Measurements from ENCODE around the gene MYORG.

MYORG gene

DNA sequence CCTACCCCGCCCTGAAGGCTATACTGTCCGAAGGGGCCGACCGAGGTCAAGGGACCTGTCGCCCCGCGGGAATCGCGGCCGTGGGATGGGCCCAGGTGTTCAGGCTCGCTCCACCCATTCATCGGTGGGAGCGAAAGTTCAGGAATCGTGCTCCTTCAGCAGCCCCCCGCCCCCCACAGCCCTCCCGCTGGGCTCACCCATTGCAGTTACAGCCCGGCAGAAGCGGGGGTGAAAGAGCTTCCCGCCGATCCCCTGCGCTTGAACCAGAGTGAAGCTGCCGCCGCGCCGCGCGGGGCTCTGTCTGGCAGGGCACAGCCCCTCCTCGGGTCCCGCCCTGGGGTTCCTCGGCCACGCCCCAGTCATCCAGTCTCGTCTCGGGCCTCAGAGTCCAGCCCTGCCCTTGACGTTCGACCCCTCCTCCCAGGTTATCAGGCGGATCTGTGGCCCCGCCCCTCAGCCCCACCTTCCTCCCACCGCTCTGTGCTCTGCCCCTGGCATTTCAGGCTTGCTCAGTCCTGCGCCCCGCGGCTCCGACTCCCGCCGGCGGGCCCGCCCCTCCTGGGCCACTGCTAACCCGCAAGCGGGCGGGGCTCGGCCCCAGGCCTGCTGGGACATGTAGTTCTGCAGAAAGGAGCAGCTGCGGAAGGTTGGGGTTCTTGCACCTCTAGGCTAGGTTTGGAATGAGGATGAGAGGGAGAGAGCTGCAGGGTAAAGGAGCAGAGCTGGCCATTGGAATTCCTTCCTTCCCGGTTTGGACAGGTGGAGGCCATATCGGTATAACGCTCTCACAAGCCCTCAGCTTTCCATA is at the start of gene MYORG:
Gene MYORG, minus strand, starts transcription at position 303 of the 808 bp plus-strand sequence. CDS start 3,955 bp downstream, outside the sequence.
- DNase-seq (ENCODE audit: low read depth), result peak; percentile 86

DNA sequence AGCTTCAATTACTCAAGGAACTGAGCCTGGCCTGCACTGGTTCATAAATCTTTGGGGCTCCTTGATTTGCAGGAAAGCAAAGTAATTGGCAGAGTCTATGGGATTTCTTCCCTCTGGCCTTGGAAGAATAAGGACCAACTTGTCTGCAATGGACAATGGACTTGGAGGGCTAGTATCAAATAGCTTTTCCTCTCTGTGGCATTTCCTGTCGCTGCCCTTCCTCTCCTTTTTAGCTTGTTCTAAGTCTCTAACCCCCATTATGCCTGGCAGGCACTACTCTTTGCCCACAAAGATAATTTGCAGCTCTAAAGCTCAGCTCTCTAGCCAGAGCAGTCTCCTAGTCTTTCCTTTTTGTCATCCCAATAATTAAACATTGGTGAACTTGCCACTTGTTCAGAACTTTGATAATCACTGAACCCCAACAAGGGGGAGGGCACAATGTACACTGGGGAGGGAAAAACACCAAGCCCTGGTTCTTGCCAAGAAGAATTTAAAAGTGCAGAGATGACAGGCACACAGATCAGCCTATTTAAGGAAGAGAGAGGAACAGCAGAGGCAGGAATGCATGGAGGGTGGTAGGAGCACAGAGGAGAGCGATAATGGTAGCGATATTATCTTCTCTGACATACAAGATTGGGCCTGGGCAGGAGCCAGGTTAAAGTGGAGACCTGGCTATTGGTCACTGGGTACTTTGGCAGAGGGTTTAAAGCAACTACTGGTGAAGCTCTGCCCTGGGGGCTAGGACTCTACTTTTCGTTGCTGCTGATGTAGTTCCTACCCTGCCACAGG is 43.2 kb upstream of the MYORG start:
- no peak for DNase-seq (ENCODE audit: low read depth)

DNA sequence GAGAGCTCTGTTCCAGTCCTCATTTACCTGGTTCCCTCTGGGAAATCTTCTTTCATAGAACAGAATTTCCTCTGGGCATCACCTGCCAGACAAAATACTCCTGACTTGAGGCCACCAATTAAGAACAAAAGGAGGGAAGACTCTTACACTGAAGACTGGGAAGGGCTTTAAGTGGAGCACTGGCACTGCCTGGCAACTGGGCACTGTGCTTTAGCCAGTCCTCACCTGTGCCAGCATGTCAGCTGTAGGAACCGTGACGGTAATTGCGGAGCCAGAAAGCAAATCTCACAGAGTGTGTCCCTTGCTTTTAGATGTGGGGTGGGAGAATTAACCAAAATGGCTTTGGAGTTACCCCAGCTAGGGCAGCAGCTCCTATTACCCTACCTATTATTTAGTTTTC is 41.0 kb upstream of the MYORG start:
- DNase-seq (ENCODE audit: low read depth), result no peak

DNA sequence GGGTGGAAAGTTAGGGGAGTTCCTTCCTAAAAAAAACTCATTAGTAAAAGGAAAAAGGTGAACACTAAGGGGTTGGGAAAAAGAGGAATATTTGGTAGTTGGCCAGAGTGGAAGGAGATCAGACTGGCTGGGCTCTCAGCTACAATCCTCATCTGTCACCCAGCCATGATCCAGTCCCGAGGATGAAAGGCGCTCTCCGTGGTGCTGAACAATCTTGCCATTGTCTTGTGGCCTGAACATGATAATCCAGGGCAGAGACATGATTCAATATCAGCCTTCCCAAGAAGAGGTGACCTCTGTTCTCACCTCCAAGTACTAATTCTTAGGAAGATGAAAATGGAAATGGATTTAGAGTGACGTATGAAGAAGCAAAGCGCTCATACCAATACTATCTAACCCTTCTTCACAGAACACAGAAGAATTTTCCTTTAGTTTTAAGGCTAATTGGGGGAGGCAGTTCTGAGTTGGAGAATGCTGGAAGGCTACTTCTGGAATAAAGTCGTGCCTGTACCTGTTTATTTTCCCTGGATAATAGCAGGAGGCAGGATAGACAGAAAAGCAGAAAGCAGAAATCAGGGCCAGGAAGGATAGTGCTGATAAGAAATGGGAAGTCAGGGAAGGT is 36.6 kb upstream of the MYORG start:
- DNase-seq (ENCODE audit: low read depth), result peak; percentile 45

DNA sequence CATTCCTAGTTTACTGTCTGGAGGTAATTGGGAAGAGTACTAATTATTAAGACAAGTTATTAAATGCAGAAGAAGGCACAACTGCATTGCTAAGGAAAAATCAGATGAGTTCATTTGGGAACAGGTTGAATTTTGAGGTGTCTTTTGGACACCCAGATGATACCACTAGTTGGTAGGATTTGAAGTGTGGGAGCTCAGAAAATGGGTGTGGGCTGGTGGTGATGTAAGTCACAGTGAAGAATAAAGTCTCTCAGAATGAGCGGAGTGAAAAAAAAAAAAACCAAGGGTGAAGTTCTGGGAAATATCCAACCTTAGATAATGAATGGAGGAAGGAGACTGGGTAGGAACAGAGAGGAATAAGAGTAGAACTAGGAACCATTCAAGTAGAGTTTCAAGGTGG is 35.6 kb upstream of the MYORG start:
- DNase-seq (ENCODE audit: low read depth), result no peak

DNA sequence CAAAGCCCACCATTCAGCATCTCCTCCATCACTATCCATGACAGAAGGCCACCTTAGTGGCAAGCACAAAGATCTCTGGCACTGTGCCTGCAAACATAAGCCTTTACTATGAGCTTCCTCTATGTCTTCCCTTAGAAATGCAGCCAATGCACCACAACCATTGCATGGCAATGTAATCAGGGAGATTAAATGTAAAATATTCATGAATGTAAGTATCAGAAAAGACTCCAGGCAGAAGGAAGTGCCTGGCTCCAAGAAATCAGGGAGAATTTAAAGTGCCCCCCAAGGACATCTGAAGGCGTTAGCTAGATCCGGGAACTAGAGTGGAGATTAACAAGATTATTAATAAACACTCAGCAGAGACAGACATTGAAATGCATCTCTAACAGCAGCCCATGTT is 32.5 kb upstream of the MYORG start:
- DNase-seq (ENCODE audit: low read depth), result no peak

DNA sequence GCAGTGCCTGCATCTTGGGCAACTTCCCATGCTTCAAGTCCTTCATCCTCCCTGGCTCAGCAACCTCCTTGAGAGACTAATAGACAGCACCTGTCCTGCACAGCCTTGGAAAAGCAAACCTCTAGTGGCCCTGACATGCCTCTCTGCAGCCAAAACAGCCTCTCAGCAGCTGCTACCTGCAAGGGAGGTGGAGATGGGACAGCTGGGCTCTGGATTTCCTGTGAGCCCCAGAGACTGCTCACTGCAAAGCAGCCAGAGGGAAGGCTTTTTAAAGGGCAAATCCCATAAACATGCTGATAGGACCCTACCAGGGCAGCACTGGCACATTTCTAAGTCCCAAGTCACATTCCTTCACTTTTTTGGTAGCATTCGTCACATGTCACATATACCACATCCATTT is 31.5 kb upstream of the MYORG start:
- no peak for DNase-seq (ENCODE audit: low read depth)

GRCh38 chr9:34406219-34406618 is 29.5 kb upstream of the MYORG start:
- DNase-seq (ENCODE audit: low read depth), result no peak

- DNase-seq (ENCODE audit: low read depth), result peak; percentile 68
Observed at GRCh38 chr9:34405719-34406118, 29.0 kb upstream of the MYORG start.

DNA sequence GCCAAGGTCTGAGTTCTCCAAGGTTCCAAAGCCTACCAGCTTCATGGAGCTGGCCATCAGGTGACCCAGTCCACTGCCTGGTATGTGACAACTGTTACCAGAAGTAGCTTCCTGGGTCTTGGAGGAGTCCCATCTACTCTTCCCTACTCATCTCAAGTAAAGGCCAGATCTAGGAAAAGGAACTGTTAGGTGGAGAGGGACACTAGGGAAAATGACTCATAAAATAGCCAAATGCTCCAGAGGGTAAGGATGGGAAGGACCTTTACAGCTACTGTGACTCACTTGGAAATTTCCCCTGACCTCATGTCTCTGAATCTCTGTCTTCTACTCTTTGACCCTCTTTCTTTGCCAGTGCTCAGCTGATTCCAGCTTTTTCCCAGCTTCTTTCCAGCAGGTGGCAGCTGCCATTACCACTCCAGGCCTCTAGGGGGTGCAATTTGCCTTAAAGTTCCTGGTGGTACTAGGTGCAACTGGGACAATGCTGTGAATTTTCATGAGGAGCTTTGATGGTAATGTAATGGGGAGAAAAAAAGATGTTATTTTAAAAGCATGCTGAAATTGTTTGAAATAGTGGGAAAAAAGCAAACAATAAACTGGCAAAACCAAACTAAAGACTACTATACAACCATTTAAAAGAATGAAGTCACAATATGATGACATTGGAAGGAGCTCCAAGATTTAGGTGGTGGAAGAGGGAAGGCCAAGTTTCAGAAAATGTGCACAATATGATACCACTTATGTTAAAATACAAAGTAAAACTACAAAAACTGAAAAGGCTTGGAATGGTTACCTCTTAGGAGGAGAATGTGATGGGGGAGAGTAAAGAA is 27.1 kb upstream of the MYORG start:
- peak; percentile 47 for DNase-seq (ENCODE audit: low read depth)

DNA sequence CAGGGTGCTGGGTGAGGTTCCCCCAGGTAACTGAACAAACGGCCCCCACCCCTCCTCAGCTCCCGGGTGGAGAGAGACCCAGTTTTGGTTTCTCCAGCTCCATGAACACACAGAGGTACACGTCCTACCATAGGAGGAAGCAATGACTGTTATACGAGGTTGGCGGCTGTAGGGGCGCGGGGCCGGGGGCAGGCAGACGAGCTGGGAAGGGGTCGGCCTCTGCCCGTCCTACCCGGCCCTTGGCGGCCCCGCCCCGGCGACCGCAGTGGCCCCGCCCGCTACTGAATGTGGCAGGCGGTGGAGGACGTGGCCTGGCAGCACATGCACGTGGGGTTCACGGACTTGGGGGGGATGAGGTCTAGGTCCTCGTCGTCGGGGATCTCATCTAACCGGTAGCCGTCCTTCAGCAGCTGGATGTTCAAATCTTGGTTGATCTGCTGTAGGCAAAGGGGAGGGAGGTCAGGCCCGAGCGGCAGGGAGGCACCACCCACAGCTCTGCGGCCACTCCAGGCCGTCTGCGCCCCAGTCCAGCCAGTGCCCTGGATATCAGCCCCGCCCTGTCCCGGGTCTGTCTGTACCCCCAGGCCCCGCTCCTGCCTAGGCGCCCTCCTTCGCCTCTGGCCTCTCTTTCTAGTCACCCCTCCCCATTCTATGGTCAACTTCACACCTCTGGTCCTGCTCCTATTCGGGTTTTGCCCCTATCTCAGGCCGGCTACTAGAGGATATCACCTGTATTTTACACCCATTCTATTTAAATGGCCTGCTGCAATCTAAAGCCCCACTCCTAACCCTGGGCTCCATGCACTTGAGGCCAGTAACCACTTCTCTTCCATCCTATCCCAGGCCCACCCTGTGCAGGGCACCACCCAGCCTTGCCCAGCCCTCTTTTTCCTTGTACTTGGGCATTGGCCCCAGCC is 24.2 kb upstream of the MYORG start:
- no peak for DNase-seq (ENCODE audit: low read depth)

DNA sequence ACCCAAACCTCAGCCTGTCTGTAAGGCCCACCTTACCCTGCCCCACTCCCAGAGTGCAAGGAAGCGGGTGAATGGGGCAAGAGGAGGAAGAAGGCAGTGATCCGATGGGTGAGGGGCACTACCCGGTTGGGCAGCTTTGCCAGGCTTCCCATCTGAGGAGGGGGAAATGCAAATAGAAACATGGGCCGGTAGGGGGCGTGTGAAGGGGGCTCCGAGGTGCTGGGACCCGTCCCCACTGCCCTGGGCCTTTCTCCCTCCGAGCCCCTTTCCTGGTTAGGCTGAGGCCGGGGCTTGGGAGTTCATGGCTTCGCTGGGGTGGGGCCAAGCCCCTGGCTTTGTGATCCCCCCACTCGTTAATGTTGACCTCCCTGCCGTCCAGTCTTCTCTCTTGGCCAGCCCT is 23.6 kb upstream of the MYORG start:
- DNase-seq (ENCODE audit: low read depth), result no peak

- DNase-seq (ENCODE audit: low read depth), result no peak
Observed at GRCh38 chr9:34399729-34400128, 23.0 kb upstream of the MYORG start.

- no peak for DNase-seq (ENCODE audit: low read depth)
Observed at GRCh38 chr9:34398875-34399274, 22.2 kb upstream of the MYORG start.

GRCh38 chr9:34396276-34397214 is 19.8 kb upstream of the MYORG start:
- DNase-seq (ENCODE audit: low read depth), result no peak

DNA sequence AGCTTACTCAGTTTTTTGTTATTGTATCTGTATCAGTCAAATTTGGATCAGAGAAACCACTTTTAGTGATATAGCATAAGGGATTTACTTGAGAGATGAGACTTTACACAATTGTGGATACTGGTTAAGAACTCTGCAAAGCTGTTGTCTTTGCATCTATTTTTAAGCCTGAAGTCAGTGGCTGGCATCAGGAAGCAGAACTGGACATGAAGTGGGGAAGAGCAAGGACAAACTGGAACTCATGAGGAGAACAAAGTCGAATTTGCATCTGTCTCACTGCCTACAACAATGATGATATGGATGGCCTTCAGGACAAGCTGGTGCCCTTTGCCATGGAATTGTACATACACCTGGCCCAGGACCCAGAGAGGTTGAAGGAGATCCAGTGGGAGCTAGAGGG is 15.8 kb upstream of the MYORG start:
- no peak for DNase-seq (ENCODE audit: low read depth)

DNA sequence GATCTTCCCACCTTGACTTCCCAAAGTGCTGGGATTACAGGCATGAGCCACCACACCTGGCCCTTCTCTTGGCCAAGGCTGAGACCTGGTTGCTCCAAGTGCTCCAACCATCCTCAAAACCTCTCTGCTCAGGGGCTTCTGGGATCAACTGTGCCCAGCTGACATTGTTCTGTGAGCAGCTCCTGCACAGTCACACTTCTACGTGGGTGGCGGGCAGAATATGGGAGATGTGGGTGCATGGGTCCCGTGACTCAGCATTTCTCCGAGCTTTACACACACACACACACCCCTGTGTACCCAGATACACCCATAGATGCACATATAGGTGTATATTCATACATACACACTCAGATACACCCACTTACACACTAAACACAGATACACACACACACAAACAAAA is 10.5 kb upstream of the MYORG start:
- no peak for DNase-seq (ENCODE audit: low read depth)

DNA sequence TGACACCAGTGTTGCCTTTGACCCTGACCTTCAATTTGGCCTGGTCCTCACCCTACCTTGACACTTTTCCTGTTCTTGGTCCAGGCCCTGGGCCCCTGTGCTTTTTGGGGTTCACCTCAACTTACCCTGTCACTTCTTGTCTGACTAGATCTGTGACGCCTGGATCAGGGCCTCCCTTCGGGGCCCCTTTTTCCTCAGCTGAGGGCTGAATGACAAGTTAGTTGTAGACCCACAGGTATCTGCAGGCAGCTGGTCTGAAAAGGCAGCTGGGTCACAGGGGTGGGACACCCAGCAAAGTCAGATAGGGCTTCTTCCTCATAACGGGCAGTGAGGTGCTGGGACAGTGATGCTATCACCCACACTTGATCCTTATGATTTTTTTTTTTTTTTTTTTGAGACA is 10.0 kb upstream of the MYORG start:
- DNase-seq (ENCODE audit: low read depth), result no peak

DNA sequence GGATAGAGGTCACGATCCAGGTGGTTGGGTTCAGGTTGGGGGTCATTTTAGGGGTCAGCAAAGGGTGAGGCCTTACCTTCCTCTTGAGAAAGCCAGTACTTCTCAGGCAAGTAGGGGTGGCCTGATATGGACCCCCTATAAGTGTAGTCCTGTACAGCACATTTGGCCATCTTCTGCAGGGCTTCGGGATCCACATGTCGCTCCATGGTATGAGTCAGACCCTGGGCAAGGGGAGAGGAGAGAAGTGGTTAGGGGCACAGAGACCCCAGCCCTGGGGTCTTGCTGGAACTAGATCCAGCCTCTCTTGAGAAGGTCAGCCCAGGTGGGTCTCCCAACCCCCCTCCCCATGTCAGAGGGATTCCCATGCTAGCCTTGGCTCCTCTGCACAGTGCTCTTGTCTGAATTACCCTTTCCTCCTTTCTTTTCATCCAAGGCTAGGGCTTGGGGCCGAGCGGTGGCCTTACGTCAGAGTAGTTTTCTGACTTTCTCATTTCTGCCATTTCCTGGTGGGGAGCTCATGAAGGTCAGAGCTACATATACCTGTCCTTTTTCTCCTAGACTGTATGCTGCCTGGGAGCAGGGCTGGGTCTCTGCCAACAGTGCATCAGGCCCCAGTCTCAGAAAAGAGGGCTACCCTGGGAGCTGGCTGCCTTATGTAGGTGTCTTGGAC is 9.0 kb upstream of the MYORG start:
- DNase-seq (ENCODE audit: low read depth), result no peak
